Keratinocyte (primary cell): Measurements from ENCODE around the gene EOGT. TPM values are rescaled to one million over a fixed set of nuclear protein-coding genes. Genes with fewer than 3 reads are reported as not detected.

Experiments used
- DNase-seq: peaks from one replicate; pipeline ENCODE4 v3.0.0-alpha.2; 2011; ENCODE audit warnings: low read depth, missing footprints, low spot score
- FAIRE-seq: peaks from 2 replicates; lab custom pipeline; 2011; peaks lifted over from hg19 to GRCh38; lab: Jason Lieb, UNC
- H2AFZ ChIP-seq: 2 replicates; pipeline ENCODE4 v1.6.0; 2012; ENCODE audit warnings: low read length, control low read depth, inconsistent platforms; ENCODE audit not compliant: control insufficient read depth
- H3K27ac ChIP-seq: 2 replicates; pipeline ENCODE4 v1.5.1; 2011; ENCODE audit warnings: low read length; ENCODE audit not compliant: control insufficient read depth, insufficient read depth
- H3K27me3 ChIP-seq: 3 replicates; pipeline ENCODE4 v1.6.0; 2011; ENCODE audit warnings: low read length; ENCODE audit not compliant: control insufficient read depth, insufficient read depth; ENCODE audit errors: extremely low read depth
- H3K36me3 ChIP-seq, 2 experiments: 2 replicates in 1 of 2; 3 replicates in 1 of 2; pipeline ENCODE4 v1.5.1; 2011; ENCODE audit warnings: low read length in 2 of 2, mild to moderate bottlenecking in 1 of 2; ENCODE audit not compliant: control insufficient read depth in 2 of 2, insufficient read depth in 2 of 2; ENCODE audit errors: extremely low read depth in 1 of 2
- H3K4me1 ChIP-seq: 3 replicates; pipeline ENCODE4 v1.5.1; 2011; ENCODE audit warnings: low read length; ENCODE audit not compliant: control insufficient read depth, insufficient read depth; ENCODE audit errors: extremely low read depth
- H3K4me2 ChIP-seq: 3 replicates; pipeline ENCODE4 v1.6.0; 2011; ENCODE audit warnings: low read depth, low read length; ENCODE audit not compliant: control insufficient read depth, insufficient read depth; ENCODE audit errors: extremely low read depth
- H3K4me3 ChIP-seq, 3 experiments: fragments of 200-600 bp in 1 of 3; sonication (generic) in 1 of 3; 2 replicates in 2 of 3; 3 replicates in 1 of 3; pipeline ENCODE4 v1.5.1; 2011 to 2016; ENCODE audit warnings: low read length in 3 of 3, mild to moderate bottlenecking in 3 of 3, control low read depth in 2 of 3, inconsistent platforms in 1 of 3, low read depth in 1 of 3, mixed read lengths in 1 of 3, mixed run types in 1 of 3, moderate library complexity in 1 of 3; ENCODE audit not compliant: control insufficient read depth in 2 of 3, insufficient read depth in 2 of 3; ENCODE audit errors: extremely low read depth in 1 of 3
- H3K79me2 ChIP-seq: 2 replicates; pipeline ENCODE4 v1.6.0; 2012; ENCODE audit warnings: low read length; ENCODE audit not compliant: control insufficient read depth, insufficient read depth
- H3K9ac ChIP-seq: 3 replicates; pipeline ENCODE4 v1.6.0; 2011; ENCODE audit warnings: low read length; ENCODE audit not compliant: control insufficient read depth, insufficient read depth; ENCODE audit errors: extremely low read depth
- H3K9me1 ChIP-seq: 3 replicates; pipeline ENCODE4 v1.6.0; 2011; ENCODE audit warnings: low read length; ENCODE audit not compliant: control insufficient read depth, insufficient read depth; ENCODE audit errors: extremely low read depth
- H3K9me3 ChIP-seq: 2 replicates; pipeline ENCODE4 v1.5.1; 2012; ENCODE audit warnings: low read depth, low read length; ENCODE audit not compliant: control insufficient read depth
- H4K20me1 ChIP-seq: 3 replicates; pipeline ENCODE4 v1.6.0; 2011; ENCODE audit warnings: low read length; ENCODE audit not compliant: control insufficient read depth, insufficient read depth; ENCODE audit errors: extremely low read depth
- EZH2 ChIP-seq: IDR thresholded peaks from one replicate; pipeline ENCODE4 v1.6.1; 2012; ENCODE audit warnings: inconsistent platforms, mild to moderate bottlenecking, low read length, moderate library complexity
- dilution Hi-C: fragments of 300-500 bp; cut with MboI; formaldehyde crosslinking; loops from one replicate; pipeline ENCODE4 v1.7.0; 2020; ENCODE audit warnings: low sequenced_read_pairs; ENCODE audit not compliant: extremely low pct_ligation_motif_present
- polyA plus RNA-seq, 5 experiments: library from polyadenylated mRNA; depleted of rRNA in 3 of 5; stranded (reverse) in 3 of 5; stranded (forward) in 1 of 5; unstranded in 1 of 5; fragments of >200 nt; gene quantifications; 1 replicate in 1 of 5; 2 replicates in 3 of 5; 3 replicates in 1 of 5; pipeline versions ENCODE4 v1.2.1 to v1.2.3, GENCODE V29; 2011 to 2012; ENCODE audit warnings: missing spikeins in 2 of 5, low read depth in 1 of 5, low replicate concordance in 1 of 5
- TF ChIP-seq, protein P1 (sequence below), 3 experiments: IDR thresholded peaks in 1 of 3; conservative IDR thresholded peaks in 1 of 3; optimal IDR thresholded peaks in 1 of 3; 2 replicates in 2 of 3; 3 replicates in 1 of 3; pipeline versions ENCODE3 to v1.5.1; 2011; ENCODE audit warnings: low read length in 3 of 3, mild to moderate bottlenecking in 3 of 3, moderate library complexity in 2 of 3, control low read depth in 1 of 3, inconsistent platforms in 1 of 3; ENCODE audit not compliant: insufficient read depth in 2 of 3; ENCODE audit errors: extremely low read depth in 1 of 3

Gene EOGT
- polyA plus RNA-seq, 1 donor (not counting 4 experiments of a cell fraction or from before 2014, with no cell fraction given) = 39.0 TPM

DNA sequence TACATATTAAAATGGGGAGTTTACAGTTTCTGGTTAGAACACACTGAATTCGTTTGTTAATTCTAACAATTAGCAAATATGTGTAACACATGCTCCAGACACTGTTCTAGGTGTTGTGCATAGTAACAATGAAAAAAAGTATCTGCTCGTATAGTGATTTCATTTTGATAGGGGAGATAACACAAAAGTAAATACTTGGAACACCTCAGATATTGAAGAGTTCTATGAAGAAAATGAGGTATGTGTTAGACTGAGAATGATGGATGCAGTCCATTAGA lies 45.4 kb upstream of the EOGT start:
- no peaks in the 10 kb centered on the region for H4K20me1 ChIP-seq
- H3K36me3 ChIP-seq = peaks cover 17 to 25% of the 10 kb centered on the region in 2 experiments
- DNase-seq (no peak), FAIRE-seq (no peak)
- no peaks in the 10 kb centered on the region for H3K4me1 ChIP-seq
- H3K79me2 ChIP-seq = no peaks in the 10 kb centered on the region
- H3K4me2 ChIP-seq = no peak overlapping the region
- TF ChIP-seq, protein P1, sequence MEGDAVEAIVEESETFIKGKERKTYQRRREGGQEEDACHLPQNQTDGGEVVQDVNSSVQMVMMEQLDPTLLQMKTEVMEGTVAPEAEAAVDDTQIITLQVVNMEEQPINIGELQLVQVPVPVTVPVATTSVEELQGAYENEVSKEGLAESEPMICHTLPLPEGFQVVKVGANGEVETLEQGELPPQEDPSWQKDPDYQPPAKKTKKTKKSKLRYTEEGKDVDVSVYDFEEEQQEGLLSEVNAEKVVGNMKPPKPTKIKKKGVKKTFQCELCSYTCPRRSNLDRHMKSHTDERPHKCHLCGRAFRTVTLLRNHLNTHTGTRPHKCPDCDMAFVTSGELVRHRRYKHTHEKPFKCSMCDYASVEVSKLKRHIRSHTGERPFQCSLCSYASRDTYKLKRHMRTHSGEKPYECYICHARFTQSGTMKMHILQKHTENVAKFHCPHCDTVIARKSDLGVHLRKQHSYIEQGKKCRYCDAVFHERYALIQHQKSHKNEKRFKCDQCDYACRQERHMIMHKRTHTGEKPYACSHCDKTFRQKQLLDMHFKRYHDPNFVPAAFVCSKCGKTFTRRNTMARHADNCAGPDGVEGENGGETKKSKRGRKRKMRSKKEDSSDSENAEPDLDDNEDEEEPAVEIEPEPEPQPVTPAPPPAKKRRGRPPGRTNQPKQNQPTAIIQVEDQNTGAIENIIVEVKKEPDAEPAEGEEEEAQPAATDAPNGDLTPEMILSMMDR (optimal IDR thresholded peaks at IDR 0.05 in 1 of 3, IDR thresholded peaks at IDR 0.05 in 1 of 3, conservative IDR thresholded peaks at IDR 0.05 in 1 of 3; ENCODE audit: extremely low read depth in 1 of 3, insufficient read depth in 2 of 3, low read length in 3 of 3) = no peak
- TF ChIP-seq EZH2 = no peak
- H3K9me3 ChIP-seq = no peaks in the 10 kb centered on the region
- no peaks in the 10 kb centered on the region for H3K27me3 ChIP-seq
- H2AFZ ChIP-seq = no peak overlapping the region
- no peak overlapping the region for H3K27ac ChIP-seq
- H3K4me3 ChIP-seq = no peak overlapping the region
- dilution Hi-C loops = no loop called here
- H3K9ac ChIP-seq = no peak overlapping the region
- no peaks in the 10 kb centered on the region for H3K9me1 ChIP-seq

DNA sequence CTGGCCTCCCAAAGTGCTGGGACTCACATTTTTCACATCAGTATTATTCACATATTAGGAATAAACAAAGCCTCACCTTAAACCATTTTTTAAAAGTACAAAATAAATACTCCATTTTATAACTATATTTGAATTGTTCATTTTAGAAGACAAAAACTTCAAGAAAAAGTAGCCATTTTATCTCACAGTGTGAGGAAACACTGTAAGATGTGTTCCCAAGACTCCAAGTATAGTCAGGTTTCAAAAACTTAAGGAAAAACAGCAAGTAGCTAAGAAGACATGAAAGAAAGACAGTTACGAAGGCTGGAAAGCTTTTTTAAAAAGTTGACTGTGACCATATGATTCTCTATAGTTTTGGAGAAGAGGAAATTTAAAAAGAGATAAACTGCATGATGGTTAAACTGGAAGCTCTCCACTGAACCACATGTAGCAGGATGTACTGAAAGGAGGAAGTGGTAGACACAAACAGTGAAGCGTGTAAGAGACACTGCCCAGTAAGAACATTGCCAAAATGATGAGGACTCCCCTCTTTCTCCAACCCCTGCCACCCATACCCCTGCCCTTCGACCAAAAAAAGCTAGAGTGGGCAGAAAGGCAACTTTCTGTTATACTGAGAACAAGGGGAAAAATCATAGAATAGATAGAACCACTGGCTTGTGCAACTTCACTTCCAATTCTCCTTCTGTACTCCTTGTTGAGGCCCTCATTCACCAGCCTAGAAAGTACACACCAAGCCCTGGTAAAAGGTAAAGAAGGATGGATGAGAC lies 44.9 kb upstream of the EOGT start:
- Histone ChIP-seq H4K20me1 (no peaks in the 10 kb centered on the region), H3K27me3 (no peaks in the 10 kb centered on the region), H3K79me2 (no peaks in the 10 kb centered on the region), H3K9me3 (no peaks in the 10 kb centered on the region), H3K9ac (no peak overlapping the region), H3K4me1 (no peaks in the 10 kb centered on the region), H3K4me3 (no peak overlapping the region), H3K27ac (no peak overlapping the region), H3K36me3 (peaks cover 17 to 25% of the 10 kb centered on the region in 2 experiments), H3K4me2 (no peak overlapping the region), H3K9me1 (no peaks in the 10 kb centered on the region), H2AFZ (no peak overlapping the region)
- TF ChIP-seq, protein P1 (optimal IDR thresholded peaks at IDR 0.05 in 1 of 3, IDR thresholded peaks at IDR 0.05 in 1 of 3, conservative IDR thresholded peaks at IDR 0.05 in 1 of 3; ENCODE audit: extremely low read depth in 1 of 3, insufficient read depth in 2 of 3, low read length in 3 of 3) = no peak
- no peak for TF ChIP-seq EZH2
- DNase-seq = no peak
- FAIRE-seq = no peak
- dilution Hi-C loops = no loop called here
